ENCODE results near the gene THOC6.

DNA sequence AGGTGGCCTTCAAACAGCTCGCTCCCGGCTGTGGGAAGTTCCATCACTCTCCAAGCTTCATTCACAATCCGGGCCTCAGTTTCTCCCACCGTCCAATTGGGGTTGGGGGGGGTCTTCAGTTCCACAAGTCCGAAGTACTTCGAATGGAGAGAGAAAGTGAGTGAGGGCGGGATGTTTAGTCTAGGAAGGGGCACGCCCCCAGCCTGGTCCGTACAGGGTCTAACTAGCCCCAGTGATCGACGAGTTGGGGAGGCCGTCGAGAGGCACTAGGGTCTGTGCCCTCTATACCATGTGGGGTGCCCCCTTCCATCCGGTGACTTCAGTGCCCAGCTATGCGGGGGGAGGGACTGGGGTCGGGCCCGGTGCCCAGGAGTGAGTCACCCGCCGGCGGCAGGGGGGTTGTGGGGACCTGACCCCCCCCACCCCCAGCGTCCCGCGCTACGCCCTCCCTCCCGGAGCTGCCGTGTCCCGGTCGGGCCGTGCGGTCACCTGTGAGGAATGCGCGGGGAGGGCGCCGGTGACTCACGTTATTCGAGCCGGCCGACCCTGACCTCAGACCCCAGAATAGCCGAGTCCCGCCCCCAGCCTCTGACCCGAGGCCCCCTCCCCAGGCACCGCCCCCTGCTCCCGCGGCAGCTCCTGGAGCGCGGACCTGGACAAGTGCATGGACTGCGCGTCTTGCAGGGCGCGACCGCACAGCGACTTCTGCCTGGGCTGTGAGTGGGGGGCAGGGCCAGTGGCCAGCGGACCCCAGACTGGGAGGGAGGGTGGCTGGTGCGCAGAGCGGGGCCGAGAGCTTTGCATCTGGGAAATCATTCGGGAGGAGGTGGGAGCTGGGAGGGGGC is 3.0 kb upstream of the THOC6 start:
- peak; percentile 59; the same call in 1 of the 2 replicates for TF ChIP-seq POLR2AphosphoS5 (IDR thresholded peaks at IDR 0.05; ENCODE audit: low read depth)
- TF ChIP-seq, protein P1, sequence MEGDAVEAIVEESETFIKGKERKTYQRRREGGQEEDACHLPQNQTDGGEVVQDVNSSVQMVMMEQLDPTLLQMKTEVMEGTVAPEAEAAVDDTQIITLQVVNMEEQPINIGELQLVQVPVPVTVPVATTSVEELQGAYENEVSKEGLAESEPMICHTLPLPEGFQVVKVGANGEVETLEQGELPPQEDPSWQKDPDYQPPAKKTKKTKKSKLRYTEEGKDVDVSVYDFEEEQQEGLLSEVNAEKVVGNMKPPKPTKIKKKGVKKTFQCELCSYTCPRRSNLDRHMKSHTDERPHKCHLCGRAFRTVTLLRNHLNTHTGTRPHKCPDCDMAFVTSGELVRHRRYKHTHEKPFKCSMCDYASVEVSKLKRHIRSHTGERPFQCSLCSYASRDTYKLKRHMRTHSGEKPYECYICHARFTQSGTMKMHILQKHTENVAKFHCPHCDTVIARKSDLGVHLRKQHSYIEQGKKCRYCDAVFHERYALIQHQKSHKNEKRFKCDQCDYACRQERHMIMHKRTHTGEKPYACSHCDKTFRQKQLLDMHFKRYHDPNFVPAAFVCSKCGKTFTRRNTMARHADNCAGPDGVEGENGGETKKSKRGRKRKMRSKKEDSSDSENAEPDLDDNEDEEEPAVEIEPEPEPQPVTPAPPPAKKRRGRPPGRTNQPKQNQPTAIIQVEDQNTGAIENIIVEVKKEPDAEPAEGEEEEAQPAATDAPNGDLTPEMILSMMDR (conservative IDR thresholded peaks at IDR 0.05; ENCODE audit: low read depth in 2 of 2) = no peak

Measured in GM23338 (cell line).